Cardiac ventricle fibroblast (primary cell): ENCODE data around the gene CREBZF. TPM values are rescaled to one million over a fixed set of nuclear protein-coding genes. Genes with fewer than 3 reads are reported as not detected.

Source experiments
- total RNA-seq: library from RNA; depleted of rRNA; stranded (reverse); fragments of >200 nt; gene quantifications from 2 replicates; pipeline ENCODE4 v1.2.3, GENCODE V29; 2015

The CREBZF gene, protein sequence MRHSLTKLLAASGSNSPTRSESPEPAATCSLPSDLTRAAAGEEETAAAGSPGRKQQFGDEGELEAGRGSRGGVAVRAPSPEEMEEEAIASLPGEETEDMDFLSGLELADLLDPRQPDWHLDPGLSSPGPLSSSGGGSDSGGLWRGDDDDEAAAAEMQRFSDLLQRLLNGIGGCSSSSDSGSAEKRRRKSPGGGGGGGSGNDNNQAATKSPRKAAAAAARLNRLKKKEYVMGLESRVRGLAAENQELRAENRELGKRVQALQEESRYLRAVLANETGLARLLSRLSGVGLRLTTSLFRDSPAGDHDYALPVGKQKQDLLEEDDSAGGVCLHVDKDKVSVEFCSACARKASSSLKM
- 18.2 and 20.2 TPM in 2 replicates for total RNA-seq

DNA sequence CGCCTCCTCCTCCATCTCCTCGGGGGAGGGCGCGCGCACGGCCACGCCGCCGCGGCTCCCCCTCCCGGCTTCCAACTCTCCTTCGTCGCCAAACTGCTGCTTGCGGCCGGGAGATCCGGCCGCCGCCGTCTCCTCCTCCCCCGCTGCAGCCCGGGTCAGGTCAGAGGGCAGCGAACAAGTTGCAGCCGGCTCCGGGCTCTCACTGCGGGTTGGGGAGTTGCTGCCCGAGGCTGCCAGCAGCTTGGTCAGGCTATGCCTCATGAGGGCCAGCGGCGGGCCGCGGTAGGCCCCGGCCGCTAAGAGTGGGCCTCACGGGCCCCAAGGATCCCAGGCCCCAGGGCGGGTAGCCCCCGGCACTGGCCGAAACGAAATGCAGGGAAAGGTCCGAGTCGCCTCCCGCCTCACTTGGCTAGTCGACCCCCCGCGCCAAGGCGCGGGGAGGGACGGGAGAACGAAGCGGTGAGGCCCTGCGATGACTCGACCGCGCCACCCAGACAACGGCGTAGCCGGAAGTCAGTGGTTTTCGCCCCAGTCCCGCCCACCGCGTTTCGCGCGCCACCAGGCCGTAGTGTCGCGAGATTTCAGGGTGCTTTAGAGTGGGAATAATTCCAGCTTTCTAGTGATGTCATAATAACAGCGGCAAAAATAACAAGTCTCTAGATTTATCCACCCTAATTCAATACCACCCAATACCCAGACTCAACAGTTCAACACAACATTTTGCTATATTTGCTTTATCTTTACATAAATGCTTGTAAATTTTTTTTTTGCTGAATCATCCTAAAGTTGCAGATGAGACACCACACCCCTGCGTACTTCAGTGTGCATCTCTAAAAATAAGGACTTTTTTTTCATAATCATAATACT is at the start of gene CREBZF:
TSS of gene CREBZF (minus strand) at position 515 of the 867 bp plus-strand sequence. CDS start at position 261, 254 bp downstream.

DNA sequence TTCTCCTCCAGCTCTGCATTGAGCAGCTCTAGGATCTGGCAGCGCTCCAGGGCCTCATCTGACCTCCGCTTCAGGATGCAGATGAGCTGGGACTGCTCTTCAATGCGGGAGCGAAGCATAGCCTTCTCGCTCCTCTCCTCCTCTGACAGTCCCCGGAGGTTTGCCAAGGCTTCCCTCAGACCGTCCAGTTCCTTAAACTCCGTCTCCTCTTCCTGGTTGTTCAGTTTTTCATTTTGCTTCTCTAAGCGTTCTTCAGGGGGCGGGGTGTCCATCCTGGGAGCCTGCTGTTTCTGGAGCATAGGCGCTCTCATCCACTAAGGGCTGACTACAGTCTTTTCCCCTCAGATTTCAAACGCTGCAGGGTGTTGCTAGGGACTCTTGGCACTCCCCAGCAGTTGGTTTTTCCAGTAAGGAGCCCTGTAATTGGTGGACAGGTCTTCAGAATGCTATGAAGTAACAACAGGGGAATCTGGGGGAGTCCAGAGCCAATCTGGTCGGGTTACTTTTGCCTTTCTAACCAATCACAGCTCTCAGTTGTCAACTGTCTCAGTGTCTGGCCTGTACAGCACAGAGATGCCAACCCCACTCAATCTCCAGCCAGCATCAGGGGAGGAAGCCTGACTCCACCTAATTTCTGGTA is 21.0 kb upstream of the CREBZF start, which contains the start of gene CCDC89:
TSS of gene CCDC89 (minus strand) at position 376 of the 640 bp plus-strand sequence. CDS start at position 311, 65 bp downstream.

DNA sequence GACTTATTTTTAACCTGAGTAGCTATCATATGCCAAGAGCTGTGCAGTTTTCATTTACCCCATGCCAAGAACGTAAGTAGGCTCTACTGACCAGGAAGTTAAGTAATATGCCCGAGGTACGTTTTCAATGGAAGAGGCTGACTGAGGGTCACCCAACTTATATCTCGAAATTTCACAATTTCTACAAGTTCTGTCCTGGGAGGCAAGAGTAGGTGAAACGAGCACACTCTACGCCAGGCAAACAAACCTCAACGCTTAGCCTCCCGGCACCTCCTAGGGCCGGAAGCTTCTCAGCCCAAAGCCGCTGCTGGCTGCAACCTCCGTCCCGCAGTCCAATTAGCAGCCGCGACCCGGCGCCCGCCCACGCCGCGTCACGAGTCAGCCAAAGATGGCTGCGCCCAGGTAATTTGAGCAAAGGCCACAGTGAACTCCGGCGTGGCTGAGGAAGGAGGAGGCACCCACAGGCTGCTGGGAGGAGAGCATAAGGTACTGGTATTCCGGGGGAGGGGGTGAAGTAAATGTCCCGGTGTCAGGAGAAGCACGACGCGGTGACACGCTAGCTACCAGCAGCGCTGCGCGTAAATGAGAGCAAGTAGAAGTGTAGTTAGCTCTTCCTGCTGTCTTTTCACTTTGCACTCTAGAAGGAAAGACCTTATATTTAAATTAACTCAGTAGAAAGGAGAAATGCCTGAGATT is 17.2 kb downstream of the CREBZF start, which contains the start of gene TMEM126A:
TSS of gene TMEM126A (plus strand) at position 364 of the 696 bp plus-strand sequence. CDS start 2,289 bp downstream, outside the sequence.

DNA sequence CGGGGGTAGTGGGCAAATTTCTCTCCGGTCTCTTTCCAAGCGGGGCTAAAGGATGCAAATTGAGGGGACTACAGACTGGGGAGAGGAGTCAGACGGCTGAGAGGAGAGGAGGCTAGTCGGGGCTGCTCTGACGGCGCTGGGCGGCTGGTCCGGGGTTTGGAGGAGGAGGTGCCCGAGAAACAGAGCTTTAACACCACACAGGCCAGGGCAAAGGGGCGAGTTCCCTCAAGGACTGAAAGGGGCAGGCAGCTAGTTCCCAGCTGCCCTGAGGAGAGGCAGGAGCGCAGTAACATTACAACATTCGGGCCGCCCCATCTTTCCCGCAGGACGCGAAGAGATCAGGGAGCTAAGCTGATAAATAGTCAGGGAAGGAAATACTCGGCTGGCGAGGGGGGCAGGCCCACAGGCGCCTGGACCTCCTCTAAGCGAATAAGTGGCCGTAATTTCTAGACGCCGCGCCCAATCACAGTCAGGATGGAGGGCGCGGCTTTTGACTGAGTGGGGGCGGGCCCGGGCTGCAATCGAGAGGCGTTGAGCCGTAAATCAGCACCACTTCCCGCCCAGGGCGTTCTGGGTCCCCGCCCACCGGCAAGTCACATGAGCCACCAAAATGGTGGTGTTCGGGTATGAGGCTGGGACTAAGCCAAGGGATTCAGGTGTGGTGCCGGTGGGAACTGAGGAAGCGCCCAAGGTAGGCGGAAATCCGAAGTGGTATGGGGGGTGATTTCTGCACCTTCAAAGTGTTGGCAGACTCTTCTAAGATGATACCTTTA is 36.7 kb downstream of the CREBZF start, which contains the start of gene TMEM126B:
TSS of gene TMEM126B (plus strand) at position 596 of the 773 bp plus-strand sequence. CDS start at position 611, 15 bp downstream.

DNA sequence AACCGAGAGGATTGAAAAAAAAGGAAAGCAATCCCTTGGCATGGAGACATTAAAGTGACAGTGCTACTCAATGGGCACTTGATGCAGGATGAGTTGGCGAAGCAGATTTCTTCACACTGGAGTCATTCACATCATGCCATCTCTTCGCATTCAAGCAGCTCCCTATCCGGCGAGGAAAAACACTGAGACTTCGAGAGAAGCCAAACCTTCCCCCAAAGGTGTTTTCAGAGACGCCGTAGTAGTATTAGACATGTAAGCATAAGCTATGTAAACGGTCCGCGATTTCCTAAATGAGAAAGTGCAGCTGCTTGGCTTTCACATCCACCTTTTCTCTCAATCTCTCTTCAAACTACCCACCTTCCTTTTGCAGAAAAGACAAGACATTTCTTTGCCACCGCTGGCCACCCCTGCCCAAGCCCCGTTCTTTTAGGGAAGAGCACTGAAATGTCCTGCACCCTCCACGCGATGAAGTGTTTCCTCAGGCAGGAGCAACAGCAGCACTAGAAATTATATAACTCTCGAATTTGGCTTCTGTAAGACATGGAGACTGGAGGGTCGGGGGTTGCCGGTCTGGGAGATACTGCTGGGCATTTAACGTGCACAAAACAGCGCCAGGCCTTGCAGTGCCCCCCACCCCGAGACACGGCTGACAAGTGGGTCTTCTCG is 37.5 kb downstream of the CREBZF start, which contains the start of gene DLG2:
TSS of gene DLG2 (minus strand) at position 13 of the 666 bp plus-strand sequence.

Other genes with a start within 250 kb of the CREBZF start
- 0.93 and 0.94 TPM in 2 replicates for gene DLG2, start 37.8 kb downstream of the CREBZF start, total RNA-seq
- 38.9 and 41.2 TPM in 2 replicates for gene TMEM126B, start 36.5 kb downstream of the CREBZF start, total RNA-seq
- 12.7 and 18.5 TPM in 2 replicates for gene TMEM126A, start 17.2 kb downstream of the CREBZF start, total RNA-seq
- gene CCDC89, start 21.1 kb upstream of the CREBZF start, total RNA-seq = 2.7 and 7.1 TPM in 2 replicates
- gene SYTL2, start 146.0 kb upstream of the CREBZF start, total RNA-seq = 5.2 and 8.2 TPM in 2 replicates
- gene CCDC83, start 190.3 kb upstream of the CREBZF start, total RNA-seq = 0.34 TPM in 1 of 2 replicates, not detected in the other